ENCODE results near the gene CCL15.

CCL15 gene

GRCh38 chr17:35977509-35977908 lies 23.8 kb downstream of the CCL15 start:
- Mint-ChIP-seq H3K9me3 (ENCODE audit: low read depth) (no peaks in the 10 kb centered on the region), H3K4me3 (no peak overlapping the region), H3K27ac (no peak overlapping the region), H3K4me1 (ENCODE audit: low read depth) (no peaks in the 10 kb centered on the region), H3K36me3 (peaks cover 3% of the 10 kb centered on the region), H3K27me3 (peaks cover 11% of the 10 kb centered on the region)

- no peak overlapping the region for H3K4me3 Mint-ChIP-seq
- H3K4me1 Mint-ChIP-seq (ENCODE audit: low read depth), result no peaks in the 10 kb centered on the region
- no peaks in the 10 kb centered on the region for H3K9me3 Mint-ChIP-seq (ENCODE audit: low read depth)
- no peaks in the 10 kb centered on the region for H3K36me3 Mint-ChIP-seq
- no peak overlapping the region for H3K27ac Mint-ChIP-seq
- H3K27me3 Mint-ChIP-seq, result peaks cover 8% of the 10 kb centered on the region
Observed at GRCh38 chr17:35973333-35974260, 27.8 kb downstream of the CCL15 start.

- no peaks in the 10 kb centered on the region for H3K9me3 Mint-ChIP-seq (ENCODE audit: low read depth)
- no peaks in the 10 kb centered on the region for H3K4me1 Mint-ChIP-seq (ENCODE audit: low read depth)
- no peaks in the 10 kb centered on the region for H3K36me3 Mint-ChIP-seq
- H3K4me3 Mint-ChIP-seq, result no peak overlapping the region
- H3K27ac Mint-ChIP-seq, result no peak overlapping the region
- peaks cover 4% of the 10 kb centered on the region for H3K27me3 Mint-ChIP-seq
Observed at GRCh38 chr17:35972945-35973332, 28.4 kb downstream of the CCL15 start.

- H3K27me3 Mint-ChIP-seq, result peaks cover 4% of the 10 kb centered on the region
Observed at GRCh38 chr17:35972535-35972934, 28.8 kb downstream of the CCL15 start.

GRCh38 chr17:35972066-35972465 lies 29.3 kb downstream of the CCL15 start:
- Mint-ChIP-seq H3K27ac (no peak overlapping the region), H3K4me3 (no peak overlapping the region), H3K27me3 (peaks cover 4% of the 10 kb centered on the region), H3K36me3 (no peaks in the 10 kb centered on the region), H3K9me3 (ENCODE audit: low read depth) (no peaks in the 10 kb centered on the region), H3K4me1 (ENCODE audit: low read depth) (no peaks in the 10 kb centered on the region)

More at GRCh38 chr17:35972535-35972934, 28.8 kb downstream of the CCL15 start:
- no peaks in the 10 kb centered on the region for H3K4me1 Mint-ChIP-seq (ENCODE audit: low read depth)
- H3K9me3 Mint-ChIP-seq (ENCODE audit: low read depth), result no peaks in the 10 kb centered on the region
- no peaks in the 10 kb centered on the region for H3K36me3 Mint-ChIP-seq
- no peak overlapping the region for H3K4me3 Mint-ChIP-seq
- H3K27ac Mint-ChIP-seq, result no peak overlapping the region

GRCh38 chr17:35969558-35970380 lies 31.6 kb downstream of the CCL15 start:
- no peaks in the 10 kb centered on the region for H3K9me3 Mint-ChIP-seq (ENCODE audit: low read depth)
- no peaks in the 10 kb centered on the region for H3K4me1 Mint-ChIP-seq (ENCODE audit: low read depth)
- H3K27ac Mint-ChIP-seq, result no peak overlapping the region
- H3K4me3 Mint-ChIP-seq, result no peak overlapping the region
- H3K27me3 Mint-ChIP-seq, result no peaks in the 10 kb centered on the region
- no peaks in the 10 kb centered on the region for H3K36me3 Mint-ChIP-seq

GRCh38 chr17:35968520-35969054 lies 32.8 kb downstream of the CCL15 start:
- H3K36me3 Mint-ChIP-seq, result no peaks in the 10 kb centered on the region
- no peaks in the 10 kb centered on the region for H3K4me1 Mint-ChIP-seq (ENCODE audit: low read depth)
- no peaks in the 10 kb centered on the region for H3K27me3 Mint-ChIP-seq
- H3K27ac Mint-ChIP-seq, result no peak overlapping the region
- H3K9me3 Mint-ChIP-seq (ENCODE audit: low read depth), result no peaks in the 10 kb centered on the region
- H3K4me3 Mint-ChIP-seq, result no peak overlapping the region

- no peaks in the 10 kb centered on the region for H3K36me3 Mint-ChIP-seq
- H3K4me3 Mint-ChIP-seq, result no peak overlapping the region
- H3K4me1 Mint-ChIP-seq (ENCODE audit: low read depth), result no peaks in the 10 kb centered on the region
- H3K27me3 Mint-ChIP-seq, result no peaks in the 10 kb centered on the region
- no peaks in the 10 kb centered on the region for H3K9me3 Mint-ChIP-seq (ENCODE audit: low read depth)
- H3K27ac Mint-ChIP-seq, result no peak overlapping the region
Observed at GRCh38 chr17:35965272-35965671, 36.1 kb downstream of the CCL15 start.

GRCh38 chr17:35963663-35964062 lies 37.7 kb downstream of the CCL15 start:
- H3K36me3 Mint-ChIP-seq, result no peaks in the 10 kb centered on the region
- H3K27ac Mint-ChIP-seq, result no peak overlapping the region
- peaks cover 6% of the 10 kb centered on the region for H3K27me3 Mint-ChIP-seq
- H3K4me1 Mint-ChIP-seq (ENCODE audit: low read depth), result no peaks in the 10 kb centered on the region
- no peak overlapping the region for H3K4me3 Mint-ChIP-seq
- H3K9me3 Mint-ChIP-seq (ENCODE audit: low read depth), result no peaks in the 10 kb centered on the region

- Mint-ChIP-seq H3K27ac (no peak overlapping the region), H3K4me3 (no peak overlapping the region), H3K27me3 (peaks cover 6% of the 10 kb centered on the region), H3K9me3 (ENCODE audit: low read depth) (no peaks in the 10 kb centered on the region), H3K4me1 (ENCODE audit: low read depth) (no peaks in the 10 kb centered on the region), H3K36me3 (no peaks in the 10 kb centered on the region)
Observed at GRCh38 chr17:35953720-35954119, 47.6 kb downstream of the CCL15 start.

GRCh38 chr17:35949401-35949800 lies 52.0 kb downstream of the CCL15 start:
- H3K4me3 Mint-ChIP-seq, result no peak overlapping the region
- H3K27ac Mint-ChIP-seq, result no peak overlapping the region
- no peaks in the 10 kb centered on the region for H3K9me3 Mint-ChIP-seq (ENCODE audit: low read depth)
- no peaks in the 10 kb centered on the region for H3K36me3 Mint-ChIP-seq
- H3K4me1 Mint-ChIP-seq (ENCODE audit: low read depth), result no peaks in the 10 kb centered on the region
- no peaks in the 10 kb centered on the region for H3K27me3 Mint-ChIP-seq

- H3K27me3 Mint-ChIP-seq, result no peaks in the 10 kb centered on the region
- H3K9me3 Mint-ChIP-seq (ENCODE audit: low read depth), result no peaks in the 10 kb centered on the region
- H3K36me3 Mint-ChIP-seq, result no peaks in the 10 kb centered on the region
- H3K27ac Mint-ChIP-seq, result no peak overlapping the region
- H3K4me1 Mint-ChIP-seq (ENCODE audit: low read depth), result no peaks in the 10 kb centered on the region
- H3K4me3 Mint-ChIP-seq, result no peak overlapping the region
Observed at GRCh38 chr17:35948092-35948491, 53.3 kb downstream of the CCL15 start.
